ENCODE results near the gene FLYWCH2. TPM values are rescaled to one million over a fixed set of nuclear protein-coding genes. Genes with fewer than 3 reads are reported as not detected.

Gene FLYWCH2
- total and polyA plus RNA-seq, 2 donors (not counting 3 experiments of a cell fraction or from before 2014, with no cell fraction given), result 18.3 to 34.6 TPM

DNA sequence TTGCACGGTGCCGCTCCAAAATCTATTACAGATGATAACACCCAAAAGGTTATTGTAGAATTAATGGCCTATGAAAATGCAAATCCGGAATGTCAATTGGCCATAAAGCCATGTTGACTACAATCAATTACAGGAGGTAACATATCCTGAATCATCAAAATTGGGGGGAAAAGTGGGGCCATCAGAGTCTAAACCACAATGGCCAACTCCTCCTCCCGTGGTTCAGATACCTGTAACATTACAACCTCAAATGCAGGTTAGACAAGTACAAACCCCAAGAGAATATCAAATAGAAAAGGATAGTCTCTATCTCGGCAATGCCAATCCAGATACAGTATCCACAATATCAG is 43.6 kb downstream of the FLYWCH2 start:
- no peak for FAIRE-seq
- no peaks in the 10 kb centered on the region for H3K27me3 ChIP-seq (ENCODE audit: control insufficient read depth in 2 of 2, insufficient read depth in 2 of 2, low read length in 2 of 2)
- H3K79me2 ChIP-seq (ENCODE audit: control insufficient read depth, insufficient read depth, low read length), result peaks cover 2% of the 10 kb centered on the region
- H2AFZ ChIP-seq (ENCODE audit: low read depth, low read length), result peak overlapping the region; percentile 75
- peaks cover 2% of the 10 kb centered on the region for H3K4me1 ChIP-seq (ENCODE audit: control insufficient read depth, extremely low read depth, insufficient read depth, low read length)
- peak overlapping the region; percentile 49 for H3K4me2 ChIP-seq (ENCODE audit: insufficient read depth, low read length)
- BruUV-seq (replicated peaks), result no TSS peak
- intact Hi-C loops (cut with micrococcal nuclease), result no loop called here
- H4K20me1 ChIP-seq (replicated peaks; ENCODE audit: control insufficient read depth, extremely low read depth, insufficient read depth, low read length), result no peaks in the 10 kb centered on the region
- peak overlapping the region in 1 of 3 experiments; percentile 7 for H3K4me3 ChIP-seq (replicated peaks in 1 of 3; ENCODE audit: insufficient read depth in 1 of 3, low read depth in 1 of 3, low read length in 3 of 3)
- DNase-seq (ENCODE audit: low read depth, low spot score), result no peak
- POLR2A ChIA-PET, result no interaction called here
- CTCF ChIA-PET, result interaction anchor here (0.8 to 2.2 kb wide), 29 partner anchors 9 to 277 kb away, joined by 3 to 36 read pairs (median 7); partner anchors contain the start of genes FLYWCH1 and FLYWCH2
- TF ChIP-seq EZH2 (IDR thresholded peaks at IDR 0.05; ENCODE audit: borderline replicate concordance, low read depth, low read length, severe bottlenecking), result no peak
- TF ChIP-seq, protein P1, sequence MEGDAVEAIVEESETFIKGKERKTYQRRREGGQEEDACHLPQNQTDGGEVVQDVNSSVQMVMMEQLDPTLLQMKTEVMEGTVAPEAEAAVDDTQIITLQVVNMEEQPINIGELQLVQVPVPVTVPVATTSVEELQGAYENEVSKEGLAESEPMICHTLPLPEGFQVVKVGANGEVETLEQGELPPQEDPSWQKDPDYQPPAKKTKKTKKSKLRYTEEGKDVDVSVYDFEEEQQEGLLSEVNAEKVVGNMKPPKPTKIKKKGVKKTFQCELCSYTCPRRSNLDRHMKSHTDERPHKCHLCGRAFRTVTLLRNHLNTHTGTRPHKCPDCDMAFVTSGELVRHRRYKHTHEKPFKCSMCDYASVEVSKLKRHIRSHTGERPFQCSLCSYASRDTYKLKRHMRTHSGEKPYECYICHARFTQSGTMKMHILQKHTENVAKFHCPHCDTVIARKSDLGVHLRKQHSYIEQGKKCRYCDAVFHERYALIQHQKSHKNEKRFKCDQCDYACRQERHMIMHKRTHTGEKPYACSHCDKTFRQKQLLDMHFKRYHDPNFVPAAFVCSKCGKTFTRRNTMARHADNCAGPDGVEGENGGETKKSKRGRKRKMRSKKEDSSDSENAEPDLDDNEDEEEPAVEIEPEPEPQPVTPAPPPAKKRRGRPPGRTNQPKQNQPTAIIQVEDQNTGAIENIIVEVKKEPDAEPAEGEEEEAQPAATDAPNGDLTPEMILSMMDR (IDR thresholded peaks at IDR 0.05; ENCODE audit: extremely low read depth in 1 of 2, insufficient read depth in 1 of 2, low read depth in 1 of 2, low read length in 2 of 2), result no peak
- no peak for TF ChIP-seq MYC (IDR thresholded peaks at IDR 0.05; ENCODE audit: low read depth, low read length)
- TF ChIP-seq, protein P2, sequence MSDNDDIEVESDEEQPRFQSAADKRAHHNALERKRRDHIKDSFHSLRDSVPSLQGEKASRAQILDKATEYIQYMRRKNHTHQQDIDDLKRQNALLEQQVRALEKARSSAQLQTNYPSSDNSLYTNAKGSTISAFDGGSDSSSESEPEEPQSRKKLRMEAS (IDR thresholded peaks at IDR 0.05; ENCODE audit: insufficient read depth, insufficient read length), result no peak
- TF ChIP-seq JUN (IDR thresholded peaks at IDR 0.05; ENCODE audit: borderline replicate concordance, insufficient read depth, insufficient read length, low read depth), result no peak
- no peak for TF ChIP-seq POLR2A (IDR thresholded peaks at IDR 0.05; ENCODE audit: low read depth, low read length)
- no peak for TF ChIP-seq GATA2 (IDR thresholded peaks at IDR 0.05; ENCODE audit: insufficient read depth, insufficient read length, low read depth, low read length)
- TF ChIP-seq POLR2AphosphoS5 (IDR thresholded peaks at IDR 0.05; ENCODE audit: insufficient read depth, low read depth, low read length), result no peak
- no peak for TF ChIP-seq FOS (IDR thresholded peaks at IDR 0.05; ENCODE audit: borderline replicate concordance, insufficient read depth, low read length)
- no peaks in the 10 kb centered on the region for H3K9me1 ChIP-seq (replicated peaks; ENCODE audit: control insufficient read depth, extremely low read depth, insufficient read depth, low read length)
- H3K36me3 ChIP-seq (ENCODE audit: control insufficient read depth in 2 of 2, extremely low read depth in 1 of 2, insufficient read depth in 2 of 2, low read length in 2 of 2), result peaks cover 2 to 10% of the 10 kb centered on the region in 2 experiments
- H3K9me3 ChIP-seq (replicated peaks; ENCODE audit: control insufficient read depth, insufficient read depth, low read length), result no peaks in the 10 kb centered on the region
- H3K27ac ChIP-seq (ENCODE audit: insufficient read depth, low read depth, low read length), result no peak overlapping the region
- dilution Hi-C loops (cut with MboI; ENCODE audit: extremely low pct_ligation_motif_present, low sequenced_read_pairs), result no loop called here
- H3K9ac ChIP-seq (replicated peaks; ENCODE audit: extremely low read depth, insufficient read depth, low read length), result no peak overlapping the region

Measured in endothelial cell of umbilical vein (primary cell).